Endothelial cell of umbilical vein (primary cell): ENCODE measurements around the gene FLVCR2. TPM values are rescaled to one million over a fixed set of nuclear protein-coding genes. Genes with fewer than 3 reads are reported as not detected.
A peak's percentile ranks its signal among the peaks of the same experiment; 100 is the strongest.

Experiments used
- BruUV-seq: library from RNA; stranded (reverse); fragments of 400-500 nt; replicated peaks from 2 replicates; lab custom pipeline; 2021; lab: Mats Ljungman, UMichigan
- CTCF ChIA-PET: fragments of 300-600, 350-600 bp; sonication (Branson Sonifier 250); formaldehyde crosslinking; loops from one replicate; lab custom pipeline; 2021; ENCODE audit warnings: antibody characterized with exemption, inconsistent platforms; lab: Charles Lee
- POLR2A ChIA-PET: fragments of 300-600, 350-600 bp; sonication (Branson Sonifier 250); formaldehyde crosslinking; loops from one replicate; lab custom pipeline; 2021; ENCODE audit warnings: antibody characterized with exemption, inconsistent platforms; lab: Charles Lee
- DNase-seq: peaks from one replicate; pipeline ENCODE4 v3.0.0-alpha.2; 2011; ENCODE audit warnings: low read depth, low spot score
- FAIRE-seq: peaks from 2 replicates; lab custom pipeline; 2011; peaks lifted over from hg19 to GRCh38; lab: Jason Lieb, UNC
- H2AFZ ChIP-seq: 2 replicates; pipeline ENCODE4 v1.6.0; 2012; ENCODE audit warnings: low read depth, low read length, control low read depth, inconsistent platforms
- H3K27ac ChIP-seq: 2 replicates; pipeline ENCODE4 v1.5.1; 2011; ENCODE audit warnings: low read depth, mild to moderate bottlenecking, control low read depth, low read length, moderate library complexity; ENCODE audit not compliant: insufficient read depth
- H3K27me3 ChIP-seq, 2 experiments: 2 replicates each; pipeline versions ENCODE4 v1.6.0 to v1.6.1; 2011; ENCODE audit warnings: low read length in 2 of 2, mixed read lengths in 1 of 2; ENCODE audit not compliant: control insufficient read depth in 2 of 2, insufficient read depth in 2 of 2
- H3K36me3 ChIP-seq, 2 experiments: 2 replicates in 1 of 2; 3 replicates in 1 of 2; pipeline ENCODE4 v1.5.1; 2011; ENCODE audit warnings: low read length in 2 of 2, mild to moderate bottlenecking in 1 of 2, moderate library complexity in 1 of 2; ENCODE audit not compliant: control insufficient read depth in 2 of 2, insufficient read depth in 2 of 2; ENCODE audit errors: extremely low read depth in 1 of 2
- H3K4me1 ChIP-seq: 3 replicates; pipeline ENCODE4 v1.5.1; 2011; ENCODE audit warnings: mild to moderate bottlenecking, low read length; ENCODE audit not compliant: control insufficient read depth, insufficient read depth; ENCODE audit errors: extremely low read depth
- H3K4me2 ChIP-seq: 2 replicates; pipeline ENCODE4 v1.6.1; 2011; ENCODE audit warnings: low read length, control low read depth, mixed read lengths; ENCODE audit not compliant: insufficient read depth
- H3K4me3 ChIP-seq, 3 experiments: fragments of 200-600 bp in 1 of 3; sonication (generic), shearing (Covaris generic) in 1 of 3; replicated peaks in 1 of 3; 2 replicates each; pipeline ENCODE4 v1.5.1; 2011 to 2016; ENCODE audit warnings: control low read depth in 3 of 3, low read length in 3 of 3, mild to moderate bottlenecking in 2 of 3, inconsistent platforms in 1 of 3, low read depth in 1 of 3, moderate library complexity in 1 of 3; ENCODE audit not compliant: insufficient read depth in 1 of 3
- H3K79me2 ChIP-seq: 2 replicates; pipeline ENCODE4 v1.6.0; 2012; ENCODE audit warnings: low read length, inconsistent platforms; ENCODE audit not compliant: control insufficient read depth, insufficient read depth
- H3K9ac ChIP-seq: replicated peaks from 2 replicates; pipeline ENCODE3; 2011; ENCODE audit warnings: low read length, control low read depth; ENCODE audit not compliant: insufficient read depth; ENCODE audit errors: extremely low read depth
- H3K9me1 ChIP-seq: replicated peaks from 3 replicates; pipeline ENCODE4 v1.6.0; 2011; ENCODE audit warnings: mild to moderate bottlenecking, low read length; ENCODE audit not compliant: control insufficient read depth, insufficient read depth; ENCODE audit errors: extremely low read depth
- H3K9me3 ChIP-seq: replicated peaks from 2 replicates; pipeline ENCODE4 v1.5.1; 2012; ENCODE audit warnings: low read length, inconsistent platforms; ENCODE audit not compliant: control insufficient read depth, insufficient read depth
- H4K20me1 ChIP-seq: replicated peaks from 2 replicates; pipeline ENCODE3; 2011; ENCODE audit warnings: mild to moderate bottlenecking, low read length; ENCODE audit not compliant: control insufficient read depth, insufficient read depth; ENCODE audit errors: extremely low read depth
- CTCF ChIP-seq, 2 donors: IDR thresholded peaks; 1 replicate in 1 of 2; 2 replicates in 1 of 2; pipeline ENCODE4 v1.5.1; 2011; ENCODE audit warnings: low read length in 2 of 2, mild to moderate bottlenecking in 2 of 2, moderate library complexity in 2 of 2, control low read depth in 1 of 2, inconsistent platforms in 1 of 2, low read depth in 1 of 2; ENCODE audit not compliant: insufficient read depth in 1 of 2; ENCODE audit errors: extremely low read depth in 1 of 2
- EZH2 ChIP-seq: IDR thresholded peaks from 2 replicates; pipeline ENCODE4 v1.6.1; 2012; ENCODE audit warnings: borderline replicate concordance, low read depth, mild to moderate bottlenecking, moderate library complexity, low read length, inconsistent platforms; ENCODE audit not compliant: severe bottlenecking
- FOS ChIP-seq: IDR thresholded peaks from 2 replicates; pipeline ENCODE4 v1.6.1; 2011; ENCODE audit warnings: mild to moderate bottlenecking, low read length, moderate library complexity, borderline replicate concordance; ENCODE audit not compliant: insufficient read depth
- GATA2 ChIP-seq: IDR thresholded peaks from 2 replicates; pipeline ENCODE4 v1.7.0; 2011; ENCODE audit warnings: low read depth, mild to moderate bottlenecking, moderate library complexity, mixed read lengths, low read length; ENCODE audit not compliant: insufficient read length, insufficient read depth
- MAX ChIP-seq: IDR thresholded peaks from 2 replicates; pipeline ENCODE4 v1.6.1; 2011; ENCODE audit not compliant: insufficient read depth, insufficient read length
- MYC ChIP-seq: IDR thresholded peaks from one replicate; pipeline ENCODE4 v1.6.1; 2011; ENCODE audit warnings: mild to moderate bottlenecking, low read depth, low read length
- POLR2A ChIP-seq: IDR thresholded peaks from 2 replicates; pipeline ENCODE4 v1.6.1; 2012; ENCODE audit warnings: low read depth, mild to moderate bottlenecking, control low read depth, low read length
- POLR2AphosphoS5 ChIP-seq: IDR thresholded peaks from 2 replicates; pipeline ENCODE4 v1.6.1; 2012; ENCODE audit warnings: low read depth, mild to moderate bottlenecking, control low read depth, low read length, moderate library complexity; ENCODE audit not compliant: insufficient read depth
- dilution Hi-C: fragments of 300-500 bp; cut with MboI; formaldehyde crosslinking; loops from one replicate; pipeline ENCODE4 v1.15.0; 2019; ENCODE audit warnings: low sequenced_read_pairs; ENCODE audit not compliant: extremely low pct_ligation_motif_present
- intact Hi-C: fragments of 100-400 bp; cut with micrococcal nuclease; formaldehyde crosslinking; loops from one replicate; pipeline ENCODE4 v1.10.0; 2022
- polyA plus RNA-seq, 4 experiments: library from polyadenylated mRNA; depleted of rRNA in 3 of 4; stranded (reverse) in 3 of 4; unstranded in 1 of 4; fragments of >200 nt; gene quantifications; 2 replicates each; pipeline versions ENCODE4 v1.2.1 to v1.2.3, GENCODE V29; 2011 to 2012; ENCODE audit warnings: missing spikeins in 1 of 4
- total RNA-seq: library from RNA; stranded (reverse); gene quantifications from 2 replicates; pipeline ENCODE4 v1.2.3, GENCODE V29; 2021

Gene FLVCR2
- total and polyA plus RNA-seq, 2 donors (not counting 3 experiments of a cell fraction or from before 2014, with no cell fraction given), result 1.4 to 4.9 TPM

GRCh38 chr14:75609606-75610475 is 31.4 kb downstream of the FLVCR2 start:
- POLR2A ChIA-PET, result interaction anchor here (0.6 kb wide), 1 partner anchor 12 kb away, joined by 3 read pairs; no protein-coding TSS in a partner anchor
- dilution Hi-C loops (no loop called here), intact Hi-C loops (no loop called here)
- no TSS peak for BruUV-seq
- H3K9me3 ChIP-seq, result no peaks in the 10 kb centered on the region
- DNase-seq (no peak), FAIRE-seq (no peak)
- TF ChIP-seq POLR2A, result no peak
- no peak for TF ChIP-seq MYC
- no peak for TF ChIP-seq FOS
- TF ChIP-seq GATA2, result no peak
- TF ChIP-seq EZH2, result peak; percentile 44
- TF ChIP-seq MAX, result no peak
- no peak for TF ChIP-seq CTCF (IDR thresholded peaks at IDR 0.05; ENCODE audit: extremely low read depth in 1 of 2, insufficient read depth in 1 of 2, low read depth in 1 of 2, low read length in 2 of 2)
- no peak for TF ChIP-seq POLR2AphosphoS5
- no peaks in the 10 kb centered on the region for H4K20me1 ChIP-seq
- no peaks in the 10 kb centered on the region for H3K36me3 ChIP-seq
- no peaks in the 10 kb centered on the region for H3K9me1 ChIP-seq
- no peak overlapping the region for H3K9ac ChIP-seq
- peaks cover 13% of the 10 kb centered on the region for H3K4me1 ChIP-seq
- CTCF ChIA-PET, result interaction anchor here (1.2 to 1.4 kb wide), 3 partner anchors 11 to 33 kb away, joined by 3 to 5 read pairs (median 4); no protein-coding TSS in a partner anchor
- no peaks in the 10 kb centered on the region for H3K79me2 ChIP-seq
- H2AFZ ChIP-seq, result no peak overlapping the region
- H3K27ac ChIP-seq, result no peak overlapping the region
- H3K4me2 ChIP-seq, result no peak overlapping the region
- no peak overlapping the region for H3K4me3 ChIP-seq
- peaks cover 17 to 18% of the 10 kb centered on the region in 2 experiments for H3K27me3 ChIP-seq
